ENCODE results near the gene GYG2.

DNA sequence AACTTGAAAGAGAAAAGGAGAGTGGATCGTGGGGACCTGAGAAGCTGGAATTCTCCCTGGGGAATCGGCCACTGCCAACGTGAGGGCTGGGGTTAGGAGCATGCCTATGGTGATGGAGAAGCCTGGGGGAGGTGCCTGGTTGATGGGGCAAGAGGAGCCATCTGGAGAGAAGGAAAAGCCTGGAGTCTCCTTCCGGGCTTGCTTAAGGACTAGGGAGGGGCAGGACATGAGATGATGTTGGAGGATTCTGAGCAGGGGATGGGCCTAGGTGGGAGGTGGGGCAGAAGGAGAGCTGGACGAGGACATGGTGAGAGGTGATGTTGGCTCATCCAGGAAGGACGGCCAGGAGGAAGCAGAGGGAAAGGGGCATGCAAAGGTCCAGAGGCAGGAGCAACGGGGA lies 35.0 kb upstream of the GYG2 start:
- TF ChIP-seq, protein P1, sequence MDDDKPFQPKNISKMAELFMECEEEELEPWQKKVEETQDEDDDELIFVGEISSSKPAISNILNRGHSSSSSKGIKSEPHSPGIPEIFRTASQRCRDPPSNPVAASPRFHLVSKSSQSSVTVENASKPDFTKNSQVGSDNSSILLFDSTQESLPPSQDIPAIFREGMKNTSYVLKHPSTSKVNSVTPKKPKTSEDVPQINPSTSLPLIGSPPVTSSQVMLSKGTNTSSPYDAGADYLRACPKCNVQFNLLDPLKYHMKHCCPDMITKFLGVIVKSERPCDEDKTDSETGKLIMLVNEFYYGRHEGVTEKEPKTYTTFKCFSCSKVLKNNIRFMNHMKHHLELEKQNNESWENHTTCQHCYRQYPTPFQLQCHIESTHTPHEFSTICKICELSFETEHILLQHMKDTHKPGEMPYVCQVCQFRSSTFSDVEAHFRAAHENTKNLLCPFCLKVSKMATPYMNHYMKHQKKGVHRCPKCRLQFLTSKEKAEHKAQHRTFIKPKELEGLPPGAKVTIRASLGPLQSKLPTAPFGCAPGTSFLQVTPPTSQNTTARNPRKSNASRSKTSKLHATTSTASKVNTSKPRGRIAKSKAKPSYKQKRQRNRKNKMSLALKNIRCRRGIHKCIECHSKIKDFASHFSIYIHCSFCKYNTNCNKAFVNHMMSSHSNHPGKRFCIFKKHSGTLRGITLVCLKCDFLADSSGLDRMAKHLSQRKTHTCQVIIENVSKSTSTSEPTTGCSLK (tag by site-specific recombination; IDR thresholded peaks at IDR 0.05) = no peak
- TF ChIP-seq ZNF10 (tag by site-specific recombination; IDR thresholded peaks at IDR 0.05) (no peak), ZNF629 (tag by site-specific recombination; IDR thresholded peaks at IDR 0.05) (no peak), ZNF175 (tag by site-specific recombination; IDR thresholded peaks at IDR 0.05) (no peak)
- TF ChIP-seq, protein P2, sequence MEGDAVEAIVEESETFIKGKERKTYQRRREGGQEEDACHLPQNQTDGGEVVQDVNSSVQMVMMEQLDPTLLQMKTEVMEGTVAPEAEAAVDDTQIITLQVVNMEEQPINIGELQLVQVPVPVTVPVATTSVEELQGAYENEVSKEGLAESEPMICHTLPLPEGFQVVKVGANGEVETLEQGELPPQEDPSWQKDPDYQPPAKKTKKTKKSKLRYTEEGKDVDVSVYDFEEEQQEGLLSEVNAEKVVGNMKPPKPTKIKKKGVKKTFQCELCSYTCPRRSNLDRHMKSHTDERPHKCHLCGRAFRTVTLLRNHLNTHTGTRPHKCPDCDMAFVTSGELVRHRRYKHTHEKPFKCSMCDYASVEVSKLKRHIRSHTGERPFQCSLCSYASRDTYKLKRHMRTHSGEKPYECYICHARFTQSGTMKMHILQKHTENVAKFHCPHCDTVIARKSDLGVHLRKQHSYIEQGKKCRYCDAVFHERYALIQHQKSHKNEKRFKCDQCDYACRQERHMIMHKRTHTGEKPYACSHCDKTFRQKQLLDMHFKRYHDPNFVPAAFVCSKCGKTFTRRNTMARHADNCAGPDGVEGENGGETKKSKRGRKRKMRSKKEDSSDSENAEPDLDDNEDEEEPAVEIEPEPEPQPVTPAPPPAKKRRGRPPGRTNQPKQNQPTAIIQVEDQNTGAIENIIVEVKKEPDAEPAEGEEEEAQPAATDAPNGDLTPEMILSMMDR (tag by site-specific recombination; IDR thresholded peaks at IDR 0.05) = no peak

Data from HEK293 (cell line).